GM18511 (cell line): ENCODE data around the gene EIF3L.

Experiments
- ATAC-seq: cut with Tn5 transposase; IDR thresholded peaks from one replicate; pipeline ENCODE4 v1.9.1; 2021; ENCODE audit warnings: mild to moderate bottlenecking, moderate library complexity; ENCODE audit not compliant: unreplicated experiment

EIF3L gene

DNA sequence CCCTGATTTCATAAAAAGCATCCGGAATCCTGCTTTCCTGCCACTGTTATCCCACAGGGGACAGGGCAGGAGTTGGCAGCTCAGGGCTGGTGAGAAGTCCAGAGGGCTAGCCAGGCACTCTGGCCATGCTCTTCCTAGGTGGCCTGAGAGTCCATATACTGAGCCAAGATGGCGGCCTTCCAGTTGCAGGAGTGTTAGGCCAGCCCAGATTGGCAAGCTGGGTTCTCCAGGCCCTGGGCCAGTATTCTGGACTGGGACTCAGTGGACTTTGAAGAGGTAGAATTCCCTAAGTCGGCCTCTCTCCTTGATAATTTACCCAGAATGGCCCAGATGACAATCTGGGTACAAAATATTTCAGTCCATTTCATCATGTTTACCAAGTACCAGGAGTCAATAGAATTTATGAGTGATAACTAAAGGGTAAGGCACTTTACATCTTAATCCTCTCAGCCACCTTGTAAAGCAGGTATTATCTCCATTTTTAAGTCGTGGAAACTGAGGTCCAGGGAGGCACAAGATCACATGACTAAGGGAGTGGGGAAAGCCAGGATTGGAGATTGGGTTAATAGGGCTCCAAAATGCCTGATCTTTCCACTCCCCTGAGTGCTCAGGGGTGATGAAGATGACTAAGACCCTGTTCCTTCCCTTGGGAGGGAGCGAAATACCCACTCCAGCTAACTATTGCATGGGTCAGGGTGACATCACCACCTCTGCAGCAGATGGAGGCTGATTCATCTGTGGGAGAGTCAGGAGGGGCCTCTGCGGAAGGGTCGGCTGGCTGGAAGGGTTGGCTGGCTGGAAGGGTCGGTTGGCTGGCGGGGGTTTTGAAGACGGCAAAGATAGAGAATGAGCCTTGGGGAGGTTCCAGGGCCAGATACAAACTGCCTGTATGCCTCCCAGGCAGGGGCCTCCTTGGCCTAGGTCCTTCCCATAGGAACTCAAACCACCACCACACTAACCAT is 55.6 kb downstream of the EIF3L start:
- ATAC-seq = no peak

GRCh38 chr22:37905534-37906363 is 56.5 kb downstream of the EIF3L start, which contains the start of gene MICALL1:
MICALL1 (plus strand) TSS chr22:37906297; CDS start chr22:37906423, 126 bp downstream.
- ATAC-seq = peak; percentile 91

GRCh38 chr22:37906364-37907008 is 57.3 kb downstream of the EIF3L start:
- peak; percentile 38 for ATAC-seq

DNA sequence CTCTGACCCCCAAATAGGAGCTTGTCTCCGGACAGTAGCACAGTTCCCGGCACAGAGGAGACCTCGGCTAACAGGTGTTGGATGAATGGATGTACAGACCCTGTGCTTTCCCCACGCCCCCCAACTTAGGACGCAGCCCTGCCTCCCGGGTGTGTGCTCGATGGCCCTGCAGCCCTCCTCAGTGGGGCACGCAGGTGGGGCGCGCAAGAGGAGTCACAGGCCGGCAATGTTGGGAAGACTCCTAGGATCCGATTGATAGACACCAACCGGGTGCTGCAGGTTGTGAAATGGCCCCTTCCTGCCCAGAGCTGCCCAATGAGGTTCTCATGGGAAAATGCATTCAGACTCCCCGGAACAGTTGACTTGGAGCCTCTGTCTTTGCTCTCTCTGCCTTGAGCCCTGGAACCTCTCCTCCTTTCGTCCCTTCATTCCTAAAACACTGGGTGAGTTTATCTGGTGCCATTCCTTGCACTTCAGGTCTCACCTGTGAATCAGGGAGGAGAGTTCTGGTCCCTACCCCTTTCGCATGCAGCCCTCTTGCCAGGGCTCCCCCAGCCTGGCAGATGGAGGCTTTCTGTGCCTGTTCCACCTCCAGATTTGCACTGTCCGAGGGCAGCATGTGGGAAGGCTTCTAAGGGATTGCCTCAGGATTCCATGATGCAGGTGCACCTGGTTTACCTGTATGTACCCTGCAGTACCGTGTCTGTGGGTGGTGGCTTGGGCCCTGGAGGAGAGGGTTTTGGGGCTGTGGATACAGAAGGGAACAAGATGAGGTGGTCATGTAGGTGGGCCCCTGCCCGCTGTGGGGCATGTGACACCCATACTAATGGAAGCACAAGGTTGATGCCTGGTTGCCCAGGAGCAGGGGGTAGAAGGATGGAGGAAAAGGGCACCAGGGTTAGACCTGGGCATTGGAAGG is 58.1 kb downstream of the EIF3L start:
- ATAC-seq = no peak

DNA sequence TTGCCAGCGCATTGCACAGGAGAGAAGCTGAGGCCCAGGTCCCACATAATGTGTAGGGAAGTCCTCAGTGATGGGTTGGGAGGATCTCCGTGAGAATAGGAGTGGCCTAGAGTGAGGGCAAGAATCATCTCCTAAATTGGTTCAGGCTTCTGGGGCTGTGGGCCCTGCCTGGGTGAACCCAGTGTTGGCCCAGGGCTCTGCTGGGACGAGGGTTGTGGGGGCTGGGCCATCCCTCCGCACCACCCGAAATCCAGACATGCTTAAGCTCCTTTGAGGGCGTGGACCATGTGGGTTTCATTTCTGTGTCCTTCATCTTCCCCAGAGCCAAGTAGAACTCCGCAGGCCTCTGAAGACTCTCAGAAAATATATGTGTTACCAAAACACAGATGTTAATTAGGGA is 60.5 kb downstream of the EIF3L start:
- no peak for ATAC-seq

DNA sequence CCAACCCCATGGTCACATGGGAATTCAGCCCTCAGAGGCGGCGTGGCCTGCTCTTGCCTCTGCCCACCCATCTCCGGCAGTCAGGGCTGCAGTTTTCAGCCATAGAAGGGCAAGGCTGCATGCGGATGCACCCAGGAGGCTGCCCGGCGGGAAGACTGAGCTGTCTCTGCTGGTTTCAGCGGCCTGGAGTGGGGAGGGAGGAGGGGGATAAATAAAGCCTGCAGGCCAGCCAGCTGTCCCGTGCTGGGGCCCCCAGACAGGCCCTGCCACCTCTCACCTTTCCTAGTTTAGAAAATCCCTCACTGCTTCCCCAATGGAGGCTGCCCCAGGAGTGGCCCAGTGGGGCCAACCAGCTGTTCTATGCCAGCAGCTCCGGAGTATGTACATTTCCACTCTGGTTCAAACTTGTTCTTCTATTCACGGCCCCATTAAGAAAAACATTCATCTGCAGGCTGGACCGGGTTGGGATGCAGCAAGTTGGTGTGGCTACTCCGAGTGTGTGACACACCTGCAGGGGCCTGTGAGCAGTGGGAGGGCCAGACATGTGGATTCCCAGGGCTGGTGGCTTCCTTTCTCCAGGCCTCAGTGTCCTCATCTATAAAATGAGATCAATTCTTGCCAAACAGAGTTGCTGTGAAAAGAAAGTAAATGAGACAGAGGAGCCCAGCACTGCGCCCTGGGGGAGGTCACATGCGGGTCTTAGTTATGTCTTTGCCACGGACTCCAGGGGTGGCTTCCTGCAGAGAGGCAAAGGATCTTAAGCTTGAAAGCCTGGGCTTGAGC is 61.9 kb downstream of the EIF3L start:
- ATAC-seq = no peak

DNA sequence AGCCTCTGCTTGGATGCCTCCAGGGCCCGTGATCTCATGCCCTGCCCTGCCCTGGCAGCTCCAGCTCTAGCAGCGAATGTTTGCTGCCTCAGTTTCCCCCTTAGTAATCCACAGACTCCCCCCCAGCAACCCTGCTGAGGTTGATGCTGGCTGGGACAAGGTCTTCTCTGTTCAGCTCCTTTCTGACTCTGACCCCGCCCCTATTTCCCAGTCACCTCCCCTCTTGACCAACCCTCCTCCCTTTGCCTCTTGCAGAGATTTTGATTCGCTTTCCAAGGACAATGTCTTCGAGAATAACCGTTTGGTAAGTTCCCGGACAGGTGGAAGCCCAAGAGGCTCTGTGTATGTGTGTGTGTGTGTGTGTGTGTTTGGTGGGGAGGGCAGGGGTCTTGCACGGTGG is 62.5 kb downstream of the EIF3L start:
- ATAC-seq = no peak

DNA sequence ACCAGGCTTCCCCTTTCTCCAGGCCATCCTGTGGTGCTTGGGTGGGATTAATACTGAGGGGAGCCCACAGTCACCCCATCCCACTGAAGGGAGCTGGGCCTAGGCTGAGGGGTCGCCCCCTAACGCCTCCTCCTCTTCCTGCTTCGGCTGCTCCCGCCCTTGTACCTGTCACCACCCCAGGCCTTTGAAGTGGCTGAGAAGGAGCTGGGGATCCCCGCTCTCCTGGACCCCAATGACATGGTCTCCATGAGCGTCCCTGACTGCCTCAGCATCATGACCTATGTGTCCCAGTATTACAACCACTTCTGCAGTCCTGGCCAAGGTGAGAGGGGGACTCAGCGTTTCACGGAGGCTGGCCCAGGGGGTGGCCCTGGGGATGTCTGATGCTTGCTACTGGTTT is 63.0 kb downstream of the EIF3L start:
- no peak for ATAC-seq

- ATAC-seq = no peak
These were observed 64.1 kb downstream of the EIF3L start for GRCh38 chr22:37913233-37913721.

DNA sequence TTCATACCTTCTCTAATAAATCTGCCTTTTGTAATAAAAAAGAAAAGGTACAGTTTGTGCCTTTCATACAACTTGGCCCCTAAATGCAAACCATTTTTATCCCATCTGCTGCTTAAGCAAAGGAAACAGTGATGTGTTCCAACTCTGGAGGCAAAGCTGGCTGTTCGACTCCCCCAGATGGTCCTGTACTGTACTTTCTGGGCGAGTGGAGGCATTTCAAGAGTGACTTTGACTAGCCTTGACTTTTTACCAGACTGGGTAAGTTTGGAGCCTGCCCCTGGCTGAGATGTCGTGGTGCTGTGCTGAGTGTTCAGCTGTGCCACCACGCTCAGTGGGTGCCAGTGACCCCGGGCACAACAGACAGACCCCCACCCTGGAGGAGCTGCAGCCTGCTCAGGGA is 67.1 kb downstream of the EIF3L start:
- no peak for ATAC-seq

DNA sequence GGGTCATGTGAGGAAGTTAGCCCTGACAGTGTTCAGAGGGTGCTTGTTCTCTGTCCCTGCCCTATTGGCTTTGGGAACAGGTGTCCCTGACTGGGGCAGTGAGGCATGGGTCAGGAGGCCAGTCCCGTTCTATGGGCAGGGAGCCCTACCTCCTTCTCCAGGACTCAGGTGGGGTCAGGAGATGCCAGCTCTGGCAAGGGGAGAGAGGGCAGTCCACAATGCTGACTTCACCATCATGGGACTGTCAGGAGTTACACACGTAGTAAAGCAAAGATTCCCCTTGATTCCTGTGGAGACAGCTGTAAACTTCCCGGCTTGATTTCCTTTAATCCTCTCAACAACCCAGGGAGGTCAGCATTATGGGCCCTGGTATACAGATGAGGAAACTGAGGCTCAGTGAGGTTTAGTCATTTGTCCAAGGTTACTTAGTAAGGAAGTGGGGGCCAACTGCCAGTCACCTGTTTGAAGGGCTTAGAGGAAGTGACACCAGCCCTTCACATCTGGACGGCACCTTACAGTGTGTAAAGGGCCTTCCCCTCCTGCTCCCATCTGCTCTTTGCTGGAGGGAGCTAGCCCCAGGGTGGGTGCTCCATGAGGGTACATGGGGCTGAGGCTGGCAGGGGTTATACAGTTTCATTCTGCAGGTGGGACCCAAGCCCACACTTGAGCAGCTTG is 68.8 kb downstream of the EIF3L start:
- no peak for ATAC-seq

GRCh38 chr22:37918580-37919270 is 69.5 kb downstream of the EIF3L start:
- ATAC-seq = no peak

DNA sequence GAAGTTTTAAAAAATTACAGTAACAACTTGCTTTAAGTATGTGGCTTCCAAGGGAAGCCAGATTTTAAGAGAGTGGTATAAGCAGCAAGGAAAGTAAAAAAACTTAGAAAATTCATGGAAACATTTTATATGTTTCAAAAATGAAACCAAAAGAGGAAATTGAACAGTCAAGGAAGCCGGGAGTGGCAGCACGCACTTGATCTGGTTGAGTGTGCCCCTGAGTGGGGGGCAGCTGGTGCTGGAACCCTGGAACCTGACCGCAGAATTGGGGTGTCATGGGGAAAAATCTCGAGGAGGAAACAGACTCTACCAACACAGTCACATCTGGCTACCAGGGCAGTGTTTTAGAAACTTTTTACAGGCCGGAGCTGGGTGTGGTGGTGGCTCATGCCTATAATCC is 70.9 kb downstream of the EIF3L start:
- no peak for ATAC-seq

GRCh38 chr22:37922191-37922590 is 73.0 kb downstream of the EIF3L start:
- no peak for ATAC-seq

- ATAC-seq = no peak
These were observed 74.7 kb downstream of the EIF3L start for GRCh38 chr22:37923927-37924326.

- no peak for ATAC-seq
These were observed 75.3 kb downstream of the EIF3L start for GRCh38 chr22:37924386-37925065.

DNA sequence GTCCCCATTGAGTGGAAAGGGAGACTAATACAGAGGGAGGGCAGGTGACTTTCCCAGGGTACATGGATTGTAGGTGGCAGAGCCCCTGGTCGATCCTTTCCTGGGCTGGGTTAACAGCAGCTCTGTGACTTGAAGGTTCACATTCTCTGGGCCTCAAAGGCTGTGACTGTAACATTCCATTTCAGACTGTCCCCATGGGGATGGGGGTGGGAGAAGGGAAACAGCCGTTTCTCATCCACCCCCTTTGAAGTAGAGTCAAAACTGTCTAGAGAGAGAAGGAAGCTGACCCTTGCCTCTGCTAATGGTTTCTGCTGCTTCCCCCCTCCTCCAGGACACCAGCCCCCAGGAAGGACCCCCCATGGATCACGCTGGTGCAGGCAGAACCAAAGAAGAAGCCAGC is 76.1 kb downstream of the EIF3L start:
- ATAC-seq = no peak

GRCh38 chr22:37925767-37926166 is 76.5 kb downstream of the EIF3L start:
- no peak for ATAC-seq
